ENCODE measurements around the gene CCNB1IP1.

CCNB1IP1 gene

DNA sequence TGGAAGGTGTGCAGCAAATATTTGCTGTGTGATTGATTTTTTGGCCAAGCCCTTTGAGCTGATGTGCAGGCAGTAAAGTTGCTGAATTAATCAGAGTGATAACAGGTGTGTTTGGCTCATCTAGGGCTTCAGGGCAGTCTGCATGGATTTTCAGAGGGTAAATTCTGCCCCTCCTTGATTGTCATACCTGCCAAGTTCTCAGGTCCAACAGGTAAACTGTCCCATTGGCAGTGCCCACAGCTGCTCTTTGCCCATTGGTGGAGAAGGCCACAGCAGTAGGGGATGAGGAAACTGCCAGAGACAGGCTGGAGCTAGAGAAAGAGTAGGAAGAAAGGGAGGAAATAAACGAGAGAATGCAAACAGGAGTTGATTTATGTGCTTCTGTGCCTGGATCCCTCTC, 46.7 kb upstream of the CCNB1IP1 start:
- no peak for TF ChIP-seq SIN3A (IDR thresholded peaks at IDR 0.05; ENCODE audit: borderline replicate concordance, insufficient read depth, low read length)

DNA sequence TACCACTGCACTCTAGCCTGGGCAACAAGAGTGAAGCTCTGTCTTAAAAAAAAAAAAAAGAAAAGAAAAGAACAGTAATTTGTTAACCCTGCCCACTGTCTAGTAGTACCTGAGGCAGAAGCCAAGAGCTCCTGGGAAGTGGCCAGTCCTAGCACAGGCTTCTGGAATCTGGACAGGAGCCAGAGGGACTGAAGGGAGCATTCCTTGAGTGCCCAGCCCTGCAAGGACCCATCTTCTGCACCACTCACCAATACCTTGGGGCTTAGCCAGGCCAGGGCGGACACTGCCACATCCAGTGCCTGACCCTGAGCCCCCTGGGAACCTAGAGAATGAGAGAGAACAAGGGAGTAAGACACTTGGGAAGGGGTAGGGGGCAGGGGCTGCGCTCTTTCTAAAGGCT, 44.1 kb upstream of the CCNB1IP1 start:
- no peak for TF ChIP-seq FOXP2 (optimal IDR thresholded peaks at IDR 0.05; ENCODE audit: borderline replicate concordance, extremely low read depth, extremely low read length, insufficient read depth)
- TF ChIP-seq SIN3A (IDR thresholded peaks at IDR 0.05; ENCODE audit: borderline replicate concordance, insufficient read depth, low read length) = no peak
- TF ChIP-seq, protein P1, sequence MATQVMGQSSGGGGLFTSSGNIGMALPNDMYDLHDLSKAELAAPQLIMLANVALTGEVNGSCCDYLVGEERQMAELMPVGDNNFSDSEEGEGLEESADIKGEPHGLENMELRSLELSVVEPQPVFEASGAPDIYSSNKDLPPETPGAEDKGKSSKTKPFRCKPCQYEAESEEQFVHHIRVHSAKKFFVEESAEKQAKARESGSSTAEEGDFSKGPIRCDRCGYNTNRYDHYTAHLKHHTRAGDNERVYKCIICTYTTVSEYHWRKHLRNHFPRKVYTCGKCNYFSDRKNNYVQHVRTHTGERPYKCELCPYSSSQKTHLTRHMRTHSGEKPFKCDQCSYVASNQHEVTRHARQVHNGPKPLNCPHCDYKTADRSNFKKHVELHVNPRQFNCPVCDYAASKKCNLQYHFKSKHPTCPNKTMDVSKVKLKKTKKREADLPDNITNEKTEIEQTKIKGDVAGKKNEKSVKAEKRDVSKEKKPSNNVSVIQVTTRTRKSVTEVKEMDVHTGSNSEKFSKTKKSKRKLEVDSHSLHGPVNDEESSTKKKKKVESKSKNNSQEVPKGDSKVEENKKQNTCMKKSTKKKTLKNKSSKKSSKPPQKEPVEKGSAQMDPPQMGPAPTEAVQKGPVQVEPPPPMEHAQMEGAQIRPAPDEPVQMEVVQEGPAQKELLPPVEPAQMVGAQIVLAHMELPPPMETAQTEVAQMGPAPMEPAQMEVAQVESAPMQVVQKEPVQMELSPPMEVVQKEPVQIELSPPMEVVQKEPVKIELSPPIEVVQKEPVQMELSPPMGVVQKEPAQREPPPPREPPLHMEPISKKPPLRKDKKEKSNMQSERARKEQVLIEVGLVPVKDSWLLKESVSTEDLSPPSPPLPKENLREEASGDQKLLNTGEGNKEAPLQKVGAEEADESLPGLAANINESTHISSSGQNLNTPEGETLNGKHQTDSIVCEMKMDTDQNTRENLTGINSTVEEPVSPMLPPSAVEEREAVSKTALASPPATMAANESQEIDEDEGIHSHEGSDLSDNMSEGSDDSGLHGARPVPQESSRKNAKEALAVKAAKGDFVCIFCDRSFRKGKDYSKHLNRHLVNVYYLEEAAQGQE (IDR thresholded peaks at IDR 0.05; ENCODE audit: insufficient read depth in 1 of 2, low read depth in 2 of 2, low read length in 2 of 2) = no peak
- TF ChIP-seq TAF1 (IDR thresholded peaks at IDR 0.05; ENCODE audit: borderline replicate concordance, insufficient read depth, low read length) = no peak
- no peak for TF ChIP-seq POLR2AphosphoS5 (IDR thresholded peaks at IDR 0.05; ENCODE audit: low read depth, low read length)

DNA sequence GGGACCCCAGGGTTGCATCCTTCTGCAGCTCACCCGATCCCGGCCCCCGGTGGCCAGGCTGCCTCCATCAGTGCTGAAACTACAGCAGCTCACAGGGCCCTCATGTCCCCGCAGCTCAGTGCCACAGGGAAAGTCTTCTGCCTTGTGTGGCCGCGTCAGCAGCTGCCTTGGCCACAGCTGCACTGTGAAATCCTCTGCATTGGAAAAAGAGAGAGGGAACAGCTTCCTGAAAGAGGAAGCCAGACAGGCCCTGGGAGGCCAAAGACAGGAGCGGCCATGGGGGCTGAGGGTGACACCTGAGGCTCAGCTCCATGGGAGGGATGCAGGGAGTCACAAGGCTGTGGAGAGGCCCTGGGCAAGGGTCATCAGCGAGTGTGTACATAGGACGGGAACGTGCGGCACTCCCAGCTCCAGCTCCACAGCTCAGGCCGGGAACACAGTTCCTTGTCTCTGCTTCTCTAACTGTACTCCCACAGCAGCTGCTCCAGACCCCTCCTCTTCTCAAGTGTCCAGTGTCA, 43.1 kb upstream of the CCNB1IP1 start:
- TF ChIP-seq FOXP2 (optimal IDR thresholded peaks at IDR 0.05; ENCODE audit: borderline replicate concordance, extremely low read depth, extremely low read length, insufficient read depth) (no peak), SIN3A (IDR thresholded peaks at IDR 0.05; ENCODE audit: borderline replicate concordance, insufficient read depth, low read length) (no peak), TAF1 (IDR thresholded peaks at IDR 0.05; ENCODE audit: borderline replicate concordance, insufficient read depth, low read length) (no peak), POLR2AphosphoS5 (IDR thresholded peaks at IDR 0.05; ENCODE audit: low read depth, low read length) (no peak)
- TF ChIP-seq, protein P1 (IDR thresholded peaks at IDR 0.05; ENCODE audit: insufficient read depth in 1 of 2, low read depth in 2 of 2, low read length in 2 of 2) = no peak

DNA sequence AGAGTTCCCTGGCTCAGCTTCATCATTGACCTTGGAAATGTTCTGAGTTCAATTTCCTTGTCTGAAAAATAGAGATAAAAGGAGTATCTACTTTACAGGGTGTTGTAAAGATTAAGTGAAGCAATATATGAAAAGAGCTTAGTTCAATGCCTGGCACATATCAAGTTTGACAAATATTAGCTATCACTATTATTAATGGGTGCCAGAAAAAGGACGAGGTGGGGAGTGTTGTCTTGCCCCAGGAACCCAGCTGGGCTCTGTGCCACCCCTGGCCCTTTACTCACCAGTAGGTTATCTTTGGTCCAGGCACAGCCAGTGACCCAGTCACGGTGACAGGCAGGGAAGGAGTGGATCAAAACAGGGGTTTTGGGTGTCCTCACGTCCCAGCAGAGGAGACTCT, 42.4 kb upstream of the CCNB1IP1 start:
- no peak for TF ChIP-seq SIN3A (IDR thresholded peaks at IDR 0.05; ENCODE audit: borderline replicate concordance, insufficient read depth, low read length)
- TF ChIP-seq, protein P1 (IDR thresholded peaks at IDR 0.05; ENCODE audit: insufficient read depth in 1 of 2, low read depth in 2 of 2, low read length in 2 of 2) = no peak
- no peak for TF ChIP-seq POLR2AphosphoS5 (IDR thresholded peaks at IDR 0.05; ENCODE audit: low read depth, low read length)
- TF ChIP-seq FOXP2 (optimal IDR thresholded peaks at IDR 0.05; ENCODE audit: borderline replicate concordance, extremely low read depth, extremely low read length, insufficient read depth) = no peak
- no peak for TF ChIP-seq TAF1 (IDR thresholded peaks at IDR 0.05; ENCODE audit: borderline replicate concordance, insufficient read depth, low read length)

DNA sequence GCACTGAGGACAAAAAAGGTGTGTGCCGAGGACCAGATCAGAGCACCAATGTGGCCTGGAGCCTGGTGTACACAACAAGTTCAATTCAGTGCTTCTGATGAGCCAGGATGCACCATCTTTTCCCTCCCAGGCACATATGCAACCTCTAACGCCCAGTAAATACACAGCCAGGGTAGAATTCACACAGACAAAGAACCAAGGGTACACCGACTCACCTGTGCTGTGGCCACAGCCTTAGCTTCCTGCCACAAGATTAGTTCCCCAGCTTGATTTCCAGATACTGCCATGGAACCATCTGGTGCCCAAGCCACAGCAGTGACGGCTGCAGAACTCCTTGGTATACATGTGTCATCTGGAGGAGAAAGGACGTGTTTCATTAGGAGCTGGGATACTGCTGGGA, 39.7 kb upstream of the CCNB1IP1 start:
- TF ChIP-seq POLR2AphosphoS5 (IDR thresholded peaks at IDR 0.05; ENCODE audit: low read depth, low read length) (no peak), TAF1 (IDR thresholded peaks at IDR 0.05; ENCODE audit: borderline replicate concordance, insufficient read depth, low read length) (no peak), FOXP2 (optimal IDR thresholded peaks at IDR 0.05; ENCODE audit: borderline replicate concordance, extremely low read depth, extremely low read length, insufficient read depth) (no peak), SIN3A (IDR thresholded peaks at IDR 0.05; ENCODE audit: borderline replicate concordance, insufficient read depth, low read length) (no peak)
- TF ChIP-seq, protein P1 (IDR thresholded peaks at IDR 0.05; ENCODE audit: insufficient read depth in 1 of 2, low read depth in 2 of 2, low read length in 2 of 2) = no peak

Measured in PFSK-1 (cell line).